Measurements from ENCODE around the gene CORO2B. TPM values are rescaled to one million over a fixed set of nuclear protein-coding genes. Genes with fewer than 3 reads are reported as not detected.

The CORO2B gene
- total RNA-seq, 4 donors from 2014 or later: 1.3 to 18.2 (median 7.0) TPM

- no peak overlapping the region for H3K4me3 ChIP-seq
- no peaks in the 10 kb centered on the region for H3K27me3 ChIP-seq
- intact Hi-C loops (cut with DNase I; ENCODE audit: low total_unique reads): no loop called here
- no peaks in the 10 kb centered on the region for H3K36me3 ChIP-seq
- no peak for TF ChIP-seq CTCF (IDR thresholded peaks at IDR 0.05)
- TF ChIP-seq POLR2A (IDR thresholded peaks at IDR 0.05): no peak
- DNase-seq: peak in 1 of 2 donors; percentile 65
- H3K9me3 ChIP-seq: no peaks in the 10 kb centered on the region
- peak overlapping the region; percentile 36 to 71 for H3K27ac ChIP-seq
- H3K4me1 ChIP-seq: peaks cover 16 to 21% of the 10 kb centered on the region in 2 donors
Measured at GRCh38 chr15:68640791-68641331, 62.1 kb downstream of the CORO2B start.

GRCh38 chr15:68641376-68641775 lies 62.6 kb downstream of the CORO2B start:
- intact Hi-C loops (cut with DNase I; ENCODE audit: low total_unique reads): no loop called here

GRCh38 chr15:68642491-68642845 lies 63.7 kb downstream of the CORO2B start:
- Histone ChIP-seq H3K4me1 (peaks cover 11 to 12% of the 10 kb centered on the region in 2 donors), H3K36me3 (no peaks in the 10 kb centered on the region), H3K4me3 (no peak overlapping the region), H3K27me3 (no peaks in the 10 kb centered on the region), H3K27ac (peak overlapping the region in 1 of 2 donors; percentile 35), H3K9me3 (no peaks in the 10 kb centered on the region)
- TF ChIP-seq POLR2A (IDR thresholded peaks at IDR 0.05) (no peak), CTCF (IDR thresholded peaks at IDR 0.05) (no peak)
- DNase-seq: no peak
- intact Hi-C loops (cut with DNase I; ENCODE audit: low total_unique reads): no loop called here

More at GRCh38 chr15:68641376-68641775, 62.6 kb downstream of the CORO2B start:
- H3K36me3 ChIP-seq: no peaks in the 10 kb centered on the region
- peak overlapping the region; percentile 36 to 71 for H3K27ac ChIP-seq
- peaks cover 16 to 17% of the 10 kb centered on the region in 2 donors for H3K4me1 ChIP-seq
- no peak overlapping the region for H3K4me3 ChIP-seq
- TF ChIP-seq POLR2A (IDR thresholded peaks at IDR 0.05) (no peak), CTCF (IDR thresholded peaks at IDR 0.05) (no peak)
- no peak for DNase-seq
- H3K27me3 ChIP-seq: no peaks in the 10 kb centered on the region
- H3K9me3 ChIP-seq: no peaks in the 10 kb centered on the region

GRCh38 chr15:68643216-68643830 lies 64.5 kb downstream of the CORO2B start:
- Histone ChIP-seq H3K27ac (peak overlapping the region in 1 of 2 donors; percentile 50), H3K4me3 (no peak overlapping the region), H3K27me3 (no peaks in the 10 kb centered on the region), H3K4me1 (peaks cover 8 to 12% of the 10 kb centered on the region in 2 donors), H3K9me3 (no peaks in the 10 kb centered on the region), H3K36me3 (no peaks in the 10 kb centered on the region)
- TF ChIP-seq POLR2A (IDR thresholded peaks at IDR 0.05) (no peak), CTCF (IDR thresholded peaks at IDR 0.05) (no peak)
- intact Hi-C loops (cut with DNase I; ENCODE audit: low total_unique reads): no loop called here
- DNase-seq: no peak

GRCh38 chr15:68644083-68644904 lies 65.5 kb downstream of the CORO2B start:
- H3K27ac ChIP-seq: peak overlapping the region in 1 of 2 donors; percentile 34
- peaks cover 0 to 5% of the 10 kb centered on the region in 2 donors for H3K4me1 ChIP-seq
- intact Hi-C loops (cut with DNase I; ENCODE audit: low total_unique reads): no loop called here
- H3K27me3 ChIP-seq: no peaks in the 10 kb centered on the region
- no peaks in the 10 kb centered on the region for H3K36me3 ChIP-seq
- no peak for DNase-seq
- no peaks in the 10 kb centered on the region for H3K9me3 ChIP-seq
- no peak for TF ChIP-seq CTCF (IDR thresholded peaks at IDR 0.05)
- no peak for TF ChIP-seq POLR2A (IDR thresholded peaks at IDR 0.05)
- no peak overlapping the region for H3K4me3 ChIP-seq

Measured in uterus (tissue), 4 donors.